PC-3 (cell line): Measurements from ENCODE around the gene OGFOD3. TPM values are rescaled to one million over a fixed set of nuclear protein-coding genes. Genes with fewer than 3 reads are reported as not detected.
A peak's percentile ranks its signal among the peaks of the same experiment; 100 is the strongest.

Experiments used
- ATAC-seq: fragments of 200-7000 bp; cut with Tn5 transposase; 2 replicates; pipeline ENCODE4 v1.9.1; 2020; ENCODE audit warnings: mild to moderate bottlenecking, moderate library complexity
- BruUV-seq: library from RNA; stranded (reverse); fragments of 400-500 nt; replicated peaks from 2 replicates; lab custom pipeline; 2021; lab: Mats Ljungman, UMichigan
- CTCF ChIA-PET: fragments of 300-600 bp; sonication (Branson Sonifier 250); formaldehyde crosslinking; loops from one replicate; lab custom pipeline; 2022; ENCODE audit warnings: antibody characterized with exemption; lab: Charles Lee
- POLR2A ChIA-PET: fragments of 300-600 bp; sonication (Branson Sonifier 250); formaldehyde crosslinking; loops from one replicate; lab custom pipeline; 2022; ENCODE audit warnings: antibody characterized with exemption; ENCODE audit not compliant: unreplicated experiment; lab: Charles Lee
- DNase-seq: peaks from one replicate; pipeline ENCODE4 v3.0.0-alpha.2; 2015
- H2AFZ ChIP-seq: fragments of 300-600 bp; sonication (generic); 2 replicates; pipeline ENCODE4 v1.6.0; 2016; ENCODE audit warnings: antibody characterized with exemption, low read length
- H3F3A ChIP-seq: fragments of 300-600 bp; sonication (generic); one replicate; pipeline ENCODE4 v1.6.0; 2017; ENCODE audit warnings: antibody characterized with exemption, low read length, control low read depth, mild to moderate bottlenecking; ENCODE audit not compliant: unreplicated experiment
- H3K27ac ChIP-seq: fragments of 300-600 bp; sonication (generic); 2 replicates; pipeline ENCODE4 v1.5.1; 2016; ENCODE audit warnings: mild to moderate bottlenecking, low read length
- H3K27me3 ChIP-seq: fragments of 300-600 bp; sonication (generic); 2 replicates; pipeline ENCODE4 v1.6.1; 2016; ENCODE audit warnings: low read length, mixed read lengths
- H3K36me3 ChIP-seq: fragments of 300-600 bp; sonication (generic); 2 replicates; pipeline ENCODE4 v1.6.1; 2016; ENCODE audit warnings: low read depth, mixed run types, low read length, mixed read lengths
- H3K4me1 ChIP-seq: fragments of 300-600 bp; sonication (generic); 2 replicates; pipeline ENCODE4 v1.5.1; 2016; ENCODE audit warnings: low read length; ENCODE audit not compliant: insufficient read depth
- H3K4me2 ChIP-seq: fragments of 300-600 bp; sonication (generic); 2 replicates; pipeline ENCODE4 v1.6.0; 2016; ENCODE audit warnings: low read length
- H3K4me3 ChIP-seq: fragments of 300-600 bp; sonication (generic); 2 replicates; pipeline ENCODE4 v1.5.1; 2016; ENCODE audit warnings: mild to moderate bottlenecking, low read length, mixed read lengths
- H3K79me2 ChIP-seq: fragments of 300-600 bp; sonication (generic); 2 replicates; pipeline ENCODE4 v1.6.1; 2017; ENCODE audit warnings: low read length, mixed read lengths
- H3K9ac ChIP-seq: fragments of 300-600 bp; sonication (generic); 2 replicates; pipeline ENCODE4 v1.6.0; 2016; ENCODE audit warnings: mild to moderate bottlenecking, low read length
- H3K9me2 ChIP-seq: fragments of 300-600 bp; sonication (generic); replicated peaks from 2 replicates; pipeline ENCODE4 v1.6.1; 2016; ENCODE audit warnings: mixed run types, low read length, mixed read lengths
- H3K9me3 ChIP-seq: fragments of 300-600 bp; sonication (generic); 2 replicates; pipeline ENCODE4 v1.6.1; 2016; ENCODE audit warnings: low read length, mixed read lengths
- H4K20me1 ChIP-seq: fragments of 300-600 bp; sonication (generic); 2 replicates; pipeline ENCODE4 v1.6.1; 2016; ENCODE audit warnings: low read length, mixed read lengths
- EZH2 ChIP-seq: fragments of 300-600 bp; sonication (generic); IDR thresholded peaks from one replicate; pipeline ENCODE4 v1.6.1; 2017; ENCODE audit warnings: antibody characterized with exemption, mild to moderate bottlenecking, low read length; ENCODE audit not compliant: unreplicated experiment
- EZH2phosphoT487 ChIP-seq: fragments of 300-600 bp; sonication (generic); IDR thresholded peaks from 2 replicates; pipeline ENCODE4 v1.6.1; 2018; ENCODE audit warnings: mild to moderate bottlenecking, antibody characterized with exemption, low read length, borderline replicate concordance
- intact Hi-C: fragments of 100-400 bp; cut with micrococcal nuclease; formaldehyde crosslinking; loops from 2 replicates; pipeline ENCODE4 v1.9.0; 2023
- total RNA-seq: library from RNA; depleted of rRNA; stranded (reverse); fragments of >200 nt; gene quantifications from 2 replicates; pipeline ENCODE4 v1.2.3, GENCODE V29; 2014
- TF ChIP-seq, protein P1 (sequence below): fragments of 300-600 bp; sonication (generic); conservative IDR thresholded peaks from 2 replicates; pipeline ENCODE4 v1.5.1; 2017; ENCODE audit warnings: antibody characterized with exemption, low read depth, mild to moderate bottlenecking, low read length

The OGFOD3 gene
- total RNA-seq, 1 experiment from 2014 or later = 56.1 TPM

DNA sequence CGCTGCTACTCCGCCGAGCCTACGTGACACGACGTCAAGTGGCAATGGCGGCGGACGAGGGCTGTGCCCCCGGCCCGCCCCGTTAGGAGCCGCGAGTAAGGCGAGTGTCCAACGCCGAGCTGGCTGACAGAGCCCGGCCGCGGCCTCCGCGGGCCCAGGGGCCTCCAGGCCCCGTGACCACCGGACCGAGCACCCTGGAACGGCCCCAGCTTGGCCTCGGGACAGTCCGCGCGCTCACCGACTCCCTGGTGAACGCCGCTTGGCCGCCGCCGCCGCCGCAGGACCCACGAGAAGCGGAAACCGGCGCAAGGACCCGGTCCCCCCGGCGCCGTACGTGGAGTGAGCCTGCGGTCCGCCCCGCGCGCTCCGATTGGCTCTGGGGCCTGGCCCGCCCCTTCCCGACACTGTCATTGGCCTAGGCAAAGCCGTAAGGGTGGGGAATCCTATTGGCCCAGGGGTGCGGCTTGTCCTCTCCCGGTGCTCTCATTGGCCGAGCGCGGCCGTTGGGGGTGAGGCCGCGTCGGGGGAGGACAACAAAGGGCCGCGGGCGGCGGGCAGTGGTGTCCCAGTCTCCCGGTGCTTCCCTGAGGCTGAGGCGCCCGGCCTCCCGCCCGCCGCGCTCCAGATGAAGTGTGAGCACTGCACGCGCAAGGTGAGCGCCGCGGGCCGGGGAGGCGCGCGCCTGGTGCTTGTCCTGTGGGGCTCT is 39.9 kb upstream of the OGFOD3 start, which contains the start of gene NARF:
TSS of gene NARF (plus strand) at position 563 of the 706 bp plus-strand sequence. CDS start at position 626, 63 bp downstream.
- Histone ChIP-seq H3K4me2 (peak within 1 kb of the TSS; percentile 95), H3K4me3 (peak within 1 kb of the TSS; percentile 95), H3K9me3 (no peaks in the 10 kb centered on the region), H3K9me2 (no peaks in the 10 kb centered on the region), H3K79me2 (peaks cover 15% of the 10 kb centered on the region), H3K36me3 (peaks cover 9% of the 10 kb centered on the region; the same call in 1 of the 2 replicates), H3K27me3 (no peaks in the 10 kb centered on the region), H4K20me1 (no peaks in the 10 kb centered on the region), H2AFZ (peak within 1 kb of the TSS; percentile 77), H3F3A (no peaks in the 10 kb centered on the region), H3K4me1 (peaks cover 22% of the 10 kb centered on the region), H3K9ac (peak within 1 kb of the TSS; percentile 93), H3K27ac (peak within 1 kb of the TSS; percentile 92)
- POLR2A ChIA-PET = no interaction called here
- DNase-seq (peak; percentile 98), ATAC-seq (peak; percentile 98)
- CTCF ChIA-PET = no interaction called here
- intact Hi-C loops = loop anchor here (2.0 to 10.0 kb wide), 3 partner anchors 70 to 214 kb away; partner anchors contain the start of gene TEX19
- BruUV-seq = no TSS peak
- TF ChIP-seq EZH2 = no peak
- TF ChIP-seq EZH2phosphoT487 = no peak
- TF ChIP-seq, protein P1, sequence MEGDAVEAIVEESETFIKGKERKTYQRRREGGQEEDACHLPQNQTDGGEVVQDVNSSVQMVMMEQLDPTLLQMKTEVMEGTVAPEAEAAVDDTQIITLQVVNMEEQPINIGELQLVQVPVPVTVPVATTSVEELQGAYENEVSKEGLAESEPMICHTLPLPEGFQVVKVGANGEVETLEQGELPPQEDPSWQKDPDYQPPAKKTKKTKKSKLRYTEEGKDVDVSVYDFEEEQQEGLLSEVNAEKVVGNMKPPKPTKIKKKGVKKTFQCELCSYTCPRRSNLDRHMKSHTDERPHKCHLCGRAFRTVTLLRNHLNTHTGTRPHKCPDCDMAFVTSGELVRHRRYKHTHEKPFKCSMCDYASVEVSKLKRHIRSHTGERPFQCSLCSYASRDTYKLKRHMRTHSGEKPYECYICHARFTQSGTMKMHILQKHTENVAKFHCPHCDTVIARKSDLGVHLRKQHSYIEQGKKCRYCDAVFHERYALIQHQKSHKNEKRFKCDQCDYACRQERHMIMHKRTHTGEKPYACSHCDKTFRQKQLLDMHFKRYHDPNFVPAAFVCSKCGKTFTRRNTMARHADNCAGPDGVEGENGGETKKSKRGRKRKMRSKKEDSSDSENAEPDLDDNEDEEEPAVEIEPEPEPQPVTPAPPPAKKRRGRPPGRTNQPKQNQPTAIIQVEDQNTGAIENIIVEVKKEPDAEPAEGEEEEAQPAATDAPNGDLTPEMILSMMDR = no peak

DNA sequence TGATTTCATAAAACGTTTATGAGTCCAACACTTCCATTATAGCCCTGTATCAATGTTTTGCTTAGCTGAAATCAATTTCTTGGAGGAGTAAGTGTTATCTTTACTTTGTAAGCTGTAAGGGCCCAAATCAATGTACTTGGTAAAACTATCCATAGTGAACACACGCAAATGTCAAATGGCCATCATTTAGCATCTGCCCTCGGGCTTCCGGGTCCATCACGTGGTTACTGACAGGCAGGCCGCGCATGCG is 39.5 kb upstream of the OGFOD3 start:
- H3K79me2 ChIP-seq = peaks cover 15% of the 10 kb centered on the region
- H2AFZ ChIP-seq = peak overlapping the region; percentile 69
- H3K9me3 ChIP-seq = no peaks in the 10 kb centered on the region
- peaks cover 22% of the 10 kb centered on the region for H3K4me1 ChIP-seq
- no peaks in the 10 kb centered on the region for H3F3A ChIP-seq
- no peaks in the 10 kb centered on the region for H3K27me3 ChIP-seq
- H3K36me3 ChIP-seq = peaks cover 9% of the 10 kb centered on the region; the same call in 1 of the 2 replicates
- TF ChIP-seq EZH2phosphoT487 = no peak
- TF ChIP-seq, protein P1 = no peak
- H3K4me2 ChIP-seq = peak overlapping the region; percentile 95
- CTCF ChIA-PET = no interaction called here
- peak overlapping the region; percentile 93 for H3K9ac ChIP-seq
- POLR2A ChIA-PET = no interaction called here
- intact Hi-C loops = loop anchor here (2.0 to 10.0 kb wide), 3 partner anchors 71 to 213 kb away; partner anchors contain the start of gene TEX19
- H3K27ac ChIP-seq = peak overlapping the region; percentile 92
- DNase-seq (no peak), ATAC-seq (no peak)
- H3K9me2 ChIP-seq = no peaks in the 10 kb centered on the region
- H3K4me3 ChIP-seq = peak overlapping the region; percentile 95
- BruUV-seq = TSS peak; percentile 87
- H4K20me1 ChIP-seq = no peaks in the 10 kb centered on the region
